Skeletal muscle cell (primary cell): ENCODE data around the gene SMIM44.
"Not testable (repeated sequence)": the region's sequence is repeated elsewhere in the genome, so short reads cannot be mapped to it uniquely, and the experiment has no call there.

Source experiments
- DNase-seq: peaks from one replicate; pipeline ENCODE4 v3.0.0-alpha.2; 2010; ENCODE audit warnings: low read depth
- H3K4me3 ChIP-seq: 2 replicates; pipeline ENCODE4 v1.5.1; 2011; ENCODE audit warnings: low read depth, mild to moderate bottlenecking, control low read depth, low read length, moderate library complexity

The SMIM44 gene

GRCh38 chr19:3519126-3519525 lies 35.9 kb upstream of the SMIM44 start:
- H3K4me3 ChIP-seq: no peak overlapping the region

GRCh38 chr19:3518659-3519058 lies 35.4 kb upstream of the SMIM44 start:
- no peak for DNase-seq
- no peak overlapping the region for H3K4me3 ChIP-seq

More at GRCh38 chr19:3519126-3519525, 35.9 kb upstream of the SMIM44 start:
- no peak for DNase-seq

GRCh38 chr19:3518255-3518654 lies 35.0 kb upstream of the SMIM44 start:
- H3K4me3 ChIP-seq: no peak overlapping the region
- DNase-seq: no peak

GRCh38 chr19:3517638-3518037 lies 34.4 kb upstream of the SMIM44 start:
- no peak overlapping the region for H3K4me3 ChIP-seq
- DNase-seq: no peak

- DNase-seq: no peak
- no peak overlapping the region for H3K4me3 ChIP-seq
These were observed 33.5 kb upstream of the SMIM44 start for GRCh38 chr19:3516675-3517207.

GRCh38 chr19:3515891-3516422 lies 32.7 kb upstream of the SMIM44 start:
- DNase-seq: no peak
- no peak overlapping the region for H3K4me3 ChIP-seq

- no peak overlapping the region for H3K4me3 ChIP-seq
- no peak for DNase-seq
These were observed 31.7 kb upstream of the SMIM44 start for GRCh38 chr19:3514930-3515329.

GRCh38 chr19:3513229-3514140 lies 30.2 kb upstream of the SMIM44 start:
- DNase-seq: no peak

GRCh38 chr19:3512562-3513228 lies 29.5 kb upstream of the SMIM44 start:
- DNase-seq: no peak
- no peak overlapping the region for H3K4me3 ChIP-seq

More at GRCh38 chr19:3513229-3514140, 30.2 kb upstream of the SMIM44 start:
- H3K4me3 ChIP-seq: no peak overlapping the region

GRCh38 chr19:3511506-3512251 lies 28.4 kb upstream of the SMIM44 start:
- DNase-seq: no peak
- no peak overlapping the region for H3K4me3 ChIP-seq

- no peak for DNase-seq
These were observed 27.5 kb upstream of the SMIM44 start for GRCh38 chr19:3510727-3511126.

GRCh38 chr19:3509566-3509989 lies 26.3 kb upstream of the SMIM44 start:
- DNase-seq: no peak
- no peak overlapping the region for H3K4me3 ChIP-seq

More at GRCh38 chr19:3510727-3511126, 27.5 kb upstream of the SMIM44 start:
- no peak overlapping the region for H3K4me3 ChIP-seq

- DNase-seq: no peak
- no peak overlapping the region for H3K4me3 ChIP-seq
These were observed 25.7 kb upstream of the SMIM44 start for GRCh38 chr19:3508771-3509535.

GRCh38 chr19:3508121-3508661 lies 24.9 kb upstream of the SMIM44 start:
- DNase-seq, H3K4me3 ChIP-seq: not testable (repeated sequence)

- no peak for DNase-seq
- peak overlapping the region; percentile 82 for H3K4me3 ChIP-seq
These were observed 24.3 kb upstream of the SMIM44 start for GRCh38 chr19:3507371-3508120.

- peak overlapping the region; percentile 82 for H3K4me3 ChIP-seq
- no peak for DNase-seq
These were observed 23.4 kb upstream of the SMIM44 start for GRCh38 chr19:3506384-3507340.
